Measurements from ENCODE around the gene ZBTB17. TPM values are rescaled to one million over a fixed set of nuclear protein-coding genes. Genes with fewer than 3 reads are reported as not detected.

The ZBTB17 gene
- total RNA-seq: 15.3 and 16.8 TPM in 2 replicates
- 32.3 and 51.1 TPM in 2 replicates for polyA plus RNA-seq

DNA sequence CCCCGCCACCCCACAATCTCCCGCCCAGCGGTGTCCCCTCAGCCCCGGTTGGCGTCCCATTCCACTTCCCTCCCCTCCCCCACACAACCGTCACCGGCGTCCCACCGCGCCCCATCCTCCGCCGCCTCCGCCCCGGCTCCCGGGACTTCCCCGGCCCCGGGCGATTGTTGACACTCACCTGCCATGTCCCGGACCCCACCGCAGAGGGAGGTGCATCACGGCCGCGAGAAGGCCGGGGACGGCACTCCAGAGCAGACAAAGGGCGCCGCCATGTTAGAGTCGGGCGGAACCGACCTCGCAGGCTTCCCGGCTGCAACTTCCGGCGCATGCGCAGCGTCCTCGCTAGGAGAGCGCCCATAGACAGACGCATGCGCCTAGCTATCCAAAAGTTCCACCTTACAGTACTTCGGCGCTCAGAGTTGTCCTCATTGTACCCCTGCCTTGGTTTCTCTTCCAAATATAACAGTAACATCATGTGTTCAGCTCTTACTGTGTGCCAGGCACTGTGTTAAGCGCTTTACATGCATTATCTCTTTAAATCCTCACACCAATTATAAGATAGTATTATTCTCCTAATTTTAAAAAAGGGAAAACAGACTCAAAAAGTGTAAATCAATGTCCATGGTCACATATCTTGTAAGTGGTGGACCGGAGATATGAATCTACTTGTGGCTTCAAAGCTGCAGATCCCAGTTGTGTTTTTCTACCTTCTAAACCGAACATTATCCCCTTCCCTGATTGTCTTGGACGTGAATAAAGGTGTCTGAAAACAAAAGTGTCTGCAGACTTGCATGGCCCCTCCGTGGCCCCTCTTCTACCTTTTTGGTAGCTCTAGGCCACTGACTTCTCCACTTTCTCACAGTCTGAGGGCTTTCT, at the start of gene ZBTB17:
Gene ZBTB17, minus strand, starts transcription at position 297 of the 876 bp plus-strand sequence. CDS start 27,606 bp downstream, outside the sequence.
- peaks cover 9% of the 10 kb centered on the region for H3K4me1 ChIP-seq (ENCODE audit: insufficient read depth)
- peaks cover 48% of the 10 kb centered on the region for H3K79me2 ChIP-seq
- H3K9me3 ChIP-seq (ENCODE audit: low read depth): no peaks in the 10 kb centered on the region
- H2AFZ ChIP-seq: peak within 1 kb of the TSS; percentile 89
- no peaks in the 10 kb centered on the region for H3K9me2 ChIP-seq (replicated peaks; ENCODE audit: insufficient read depth)
- peak within 1 kb of the TSS; percentile 95 for H3K4me3 ChIP-seq
- peaks cover 8% of the 10 kb centered on the region for H4K20me1 ChIP-seq (ENCODE audit: insufficient read depth, poor library complexity, severe bottlenecking)
- TF ChIP-seq EZH2phosphoT487 (IDR thresholded peaks at IDR 0.05; ENCODE audit: low read depth, severe bottlenecking, unreplicated experiment) (no peak), EZH2 (IDR thresholded peaks at IDR 0.05; ENCODE audit: borderline replicate concordance) (no peak), CTCF (IDR thresholded peaks at IDR 0.05; ENCODE audit: poor library complexity) (no peak)
- no peaks in the 10 kb centered on the region for H3K27me3 ChIP-seq
- H3K4me2 ChIP-seq: peak within 1 kb of the TSS; percentile 87
- peak within 1 kb of the TSS; percentile 91 for H3K27ac ChIP-seq
- no peaks in the 10 kb centered on the region for H3K36me3 ChIP-seq (replicated peaks; ENCODE audit: insufficient read depth, low read depth)
- peak; percentile 98 for DNase-seq (ENCODE audit: low spot score)
- WGBS (ENCODE audit: low lambda C conversion rate, missing lambda C conversion rate): 9% methylated on average over 41 of the region's 47 CpGs

GRCh38 chr1:16023050-16023653, 47.3 kb upstream of the ZBTB17 start:
- Histone ChIP-seq H3K36me3 (replicated peaks; ENCODE audit: insufficient read depth, low read depth) (no peaks in the 10 kb centered on the region), H3K9me3 (ENCODE audit: low read depth) (no peaks in the 10 kb centered on the region), H3K9me2 (replicated peaks; ENCODE audit: insufficient read depth) (no peaks in the 10 kb centered on the region), H3K4me3 (no peak overlapping the region), H3K27ac (no peak overlapping the region), H3K79me2 (no peaks in the 10 kb centered on the region), H3K4me1 (ENCODE audit: insufficient read depth) (peaks cover 20% of the 10 kb centered on the region), H2AFZ (no peak overlapping the region), H4K20me1 (ENCODE audit: insufficient read depth, poor library complexity, severe bottlenecking) (no peaks in the 10 kb centered on the region), H3K27me3 (no peaks in the 10 kb centered on the region), H3K4me2 (no peak overlapping the region)
- DNase-seq (ENCODE audit: low spot score): no peak
- no peak for TF ChIP-seq EZH2phosphoT487 (IDR thresholded peaks at IDR 0.05; ENCODE audit: low read depth, severe bottlenecking, unreplicated experiment)
- no peak for TF ChIP-seq EZH2 (IDR thresholded peaks at IDR 0.05; ENCODE audit: borderline replicate concordance)
- no peak for TF ChIP-seq CTCF (IDR thresholded peaks at IDR 0.05; ENCODE audit: poor library complexity)
- 88% methylated on average over 7 of the region's 7 CpGs for WGBS (ENCODE audit: low lambda C conversion rate, missing lambda C conversion rate)

DNA sequence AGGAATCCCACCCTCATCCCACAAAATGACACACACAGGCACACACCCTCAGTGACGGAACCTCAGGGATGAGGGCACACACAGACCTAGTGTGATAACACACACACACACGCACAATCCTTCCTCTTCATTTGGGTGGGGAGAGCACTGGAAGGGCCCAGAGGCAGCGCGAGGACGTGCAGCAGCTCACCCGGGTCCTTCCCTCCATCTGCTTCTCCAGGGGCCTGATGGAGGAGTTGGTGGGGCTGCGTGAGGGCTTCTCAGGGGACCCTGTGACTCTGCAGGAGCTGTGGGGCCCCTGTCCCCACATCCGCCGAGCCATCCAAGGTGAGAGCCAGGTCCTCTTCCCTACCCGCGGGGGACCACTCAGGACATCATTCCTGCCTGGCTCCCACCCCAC, 46.5 kb upstream of the ZBTB17 start:
- Histone ChIP-seq H3K4me1 (ENCODE audit: insufficient read depth) (peaks cover 27% of the 10 kb centered on the region), H3K79me2 (no peaks in the 10 kb centered on the region), H3K4me2 (no peak overlapping the region), H3K9me2 (replicated peaks; ENCODE audit: insufficient read depth) (no peaks in the 10 kb centered on the region), H3K27me3 (no peaks in the 10 kb centered on the region), H3K9me3 (ENCODE audit: low read depth) (no peaks in the 10 kb centered on the region), H3K27ac (no peak overlapping the region), H3K36me3 (replicated peaks; ENCODE audit: insufficient read depth, low read depth) (no peaks in the 10 kb centered on the region), H4K20me1 (ENCODE audit: insufficient read depth, poor library complexity, severe bottlenecking) (no peaks in the 10 kb centered on the region), H3K4me3 (no peak overlapping the region), H2AFZ (no peak overlapping the region)
- DNase-seq (ENCODE audit: low spot score): no peak
- TF ChIP-seq EZH2phosphoT487 (IDR thresholded peaks at IDR 0.05; ENCODE audit: low read depth, severe bottlenecking, unreplicated experiment) (no peak), EZH2 (IDR thresholded peaks at IDR 0.05; ENCODE audit: borderline replicate concordance) (no peak), CTCF (IDR thresholded peaks at IDR 0.05; ENCODE audit: poor library complexity) (no peak)
- WGBS (ENCODE audit: low lambda C conversion rate, missing lambda C conversion rate): 82% methylated on average over 11 of the region's 11 CpGs

Measured in hepatocyte (in vitro differentiated cells).